GM23338 (cell line): ENCODE data around the gene TENM4. TPM values are rescaled to one million over a fixed set of nuclear protein-coding genes. Genes with fewer than 3 reads are reported as not detected.

Experiments used
- ATAC-seq: fragments of 200-7000 bp; cut with Tn5 transposase; 3 replicates; pipeline ENCODE4 v1.9.1; 2020
- DNase-seq: peaks from one replicate; pipeline ENCODE4 v3.0.0-alpha.2; 2015; ENCODE audit warnings: low spot score
- H2AFZ ChIP-seq: fragments of 200-600 bp; sonication (generic); 2 replicates; pipeline ENCODE4 v1.8.0; 2016; ENCODE audit warnings: antibody characterized with exemption, mild to moderate bottlenecking, moderate library complexity
- H3F3A ChIP-seq: fragments of 200-600 bp; sonication (generic); replicated peaks from 2 replicates; pipeline ENCODE4 v1.8.0; 2017; ENCODE audit warnings: antibody characterized with exemption, mixed run types, low read depth
- H3K27ac ChIP-seq: fragments of 200-600 bp; sonication (generic); 2 replicates; pipeline ENCODE4 v1.6.1; 2016; ENCODE audit warnings: low read depth
- H3K27me3 ChIP-seq: fragments of 200-600 bp; sonication (generic); 2 replicates; pipeline ENCODE4 v1.8.0; 2016; ENCODE audit warnings: mild to moderate bottlenecking, mixed run types, moderate library complexity; ENCODE audit not compliant: insufficient read depth
- H3K36me3 ChIP-seq: fragments of 200-600 bp; sonication (generic); 2 replicates; pipeline ENCODE4 v1.8.0; 2016; ENCODE audit warnings: mild to moderate bottlenecking; ENCODE audit not compliant: insufficient read depth
- H3K4me1 ChIP-seq: fragments of 200-600 bp; sonication (generic); 2 replicates; pipeline ENCODE4 v1.8.0; 2016; ENCODE audit warnings: mild to moderate bottlenecking, moderate library complexity; ENCODE audit not compliant: insufficient read depth
- H3K4me2 ChIP-seq: fragments of 200-600 bp; sonication (generic); 2 replicates; pipeline ENCODE4 v1.7.1; 2017; ENCODE audit warnings: mixed run types
- H3K4me3 ChIP-seq: fragments of 200-600 bp; sonication (generic); 2 replicates; pipeline ENCODE4 v1.6.1; 2016; ENCODE audit warnings: mixed run types
- H3K79me2 ChIP-seq: fragments of 200-600 bp; sonication (generic); replicated peaks from 2 replicates; pipeline ENCODE4 v1.8.0; 2017; ENCODE audit warnings: mild to moderate bottlenecking; ENCODE audit not compliant: insufficient read depth
- H3K9me2 ChIP-seq: fragments of 200-600 bp; sonication (generic); 2 replicates; pipeline ENCODE4 v1.8.0; 2017; ENCODE audit not compliant: insufficient read depth
- H4K20me1 ChIP-seq: fragments of 200-600 bp; sonication (generic); replicated peaks from 2 replicates; pipeline ENCODE4 v1.8.0; 2017; ENCODE audit warnings: mild to moderate bottlenecking; ENCODE audit not compliant: insufficient read depth
- H3K27ac Mint-ChIP-seq: 2 replicates; pipeline ENCODE4 v1.8.0; 2020; ENCODE audit warnings: inconsistent platforms, mild to moderate bottlenecking, moderate library complexity, mixed read lengths
- H3K27me3 Mint-ChIP-seq: 3 replicates; pipeline ENCODE4 v1.8.0; 2022; ENCODE audit warnings: low read depth, mild to moderate bottlenecking, moderate library complexity, mixed read lengths, inconsistent platforms; ENCODE audit not compliant: insufficient read depth, poor library complexity
- H3K36me3 Mint-ChIP-seq: 3 replicates; pipeline ENCODE4 v1.8.0; 2021; ENCODE audit warnings: low read depth, mild to moderate bottlenecking, inconsistent platforms, moderate library complexity, mixed read lengths
- H3K4me1 Mint-ChIP-seq: 3 replicates; pipeline ENCODE4 v1.8.0; 2020; ENCODE audit warnings: mild to moderate bottlenecking, inconsistent platforms, mixed read lengths
- H3K4me3 Mint-ChIP-seq: 3 replicates; pipeline ENCODE4 v1.8.0; 2021; ENCODE audit warnings: moderate library complexity, mild to moderate bottlenecking, inconsistent platforms, mixed read lengths
- H3K9me3 Mint-ChIP-seq: 3 replicates; pipeline ENCODE4 v1.8.0; 2020; ENCODE audit warnings: moderate library complexity, mild to moderate bottlenecking, inconsistent platforms, mixed read lengths
- CREB1 ChIP-seq: fragments of 250-450 bp; sonication (Bioruptor Pico); IDR thresholded peaks from 2 replicates; pipeline ENCODE4 v1.5.0; 2020; ENCODE audit warnings: low read depth, mild to moderate bottlenecking, moderate library complexity
- ETS1 ChIP-seq: IDR thresholded peaks from 2 replicates; pipeline ENCODE4 v1.6.1; 2016; ENCODE audit warnings: antibody characterized with exemption
- EZH2 ChIP-seq: fragments of 200-600 bp; sonication (generic); IDR thresholded peaks from one replicate; pipeline ENCODE4 v1.8.0; 2017; ENCODE audit warnings: antibody characterized with exemption, mild to moderate bottlenecking, low read depth; ENCODE audit not compliant: unreplicated experiment
- EZH2phosphoT487 ChIP-seq: fragments of 200-600 bp; sonication (generic); IDR thresholded peaks from one replicate; pipeline ENCODE4 v1.8.1; 2018; ENCODE audit warnings: antibody characterized with exemption; ENCODE audit not compliant: unreplicated experiment
- JUNB ChIP-seq: IDR thresholded peaks from one replicate; pipeline ENCODE4 v1.6.1; 2016; ENCODE audit warnings: antibody characterized with exemption; ENCODE audit not compliant: unreplicated experiment
- NANOG ChIP-seq: IDR thresholded peaks from 2 replicates; pipeline ENCODE4 v1.6.1; 2016; ENCODE audit warnings: antibody characterized with exemption, borderline replicate concordance
- POLR2AphosphoS5 ChIP-seq: IDR thresholded peaks from 2 replicates; pipeline ENCODE4 v1.6.1; 2016; ENCODE audit warnings: antibody characterized with exemption, low read depth
- REST ChIP-seq: IDR thresholded peaks from one replicate; pipeline ENCODE4 v1.6.1; 2018; ENCODE audit warnings: antibody characterized with exemption; ENCODE audit not compliant: unreplicated experiment
- ZNF114 ChIP-seq: fragments of 250-450 bp; sonication (Bioruptor Pico); IDR thresholded peaks from 2 replicates; pipeline ENCODE4 v1.5.0; 2020; ENCODE audit warnings: mild to moderate bottlenecking, moderate library complexity
- ZNF331 ChIP-seq: fragments of 250-450 bp; sonication (Bioruptor Pico); IDR thresholded peaks from 2 replicates; pipeline ENCODE4 v1.5.0; 2020; ENCODE audit warnings: low read depth, mild to moderate bottlenecking, moderate library complexity
- polyA plus RNA-seq: library from polyadenylated mRNA; unstranded; fragments of >200 nt; fragmentation: Nextera tagmentation; extraction: Ambion mirVana; gene quantifications from 2 replicates; pipeline ENCODE4 v1.2.1, GENCODE V29; 2016
- total RNA-seq: library from RNA; depleted of rRNA; stranded (reverse); fragments of >200 nt; shearing (Covaris generic); gene quantifications from 2 replicates; pipeline ENCODE4 v1.2.3, GENCODE V29; 2014
- TF ChIP-seq, protein P1 (sequence below), 2 experiments: fragments of 200-600 bp in 1 of 2; sonication (generic) in 1 of 2; conservative IDR thresholded peaks; 2 replicates each; pipeline versions ENCODE4 v1.5.1 to v1.6.1; 2016 to 2017; ENCODE audit warnings: antibody characterized with exemption in 2 of 2, low read depth in 2 of 2, mild to moderate bottlenecking in 2 of 2, moderate library complexity in 1 of 2

The TENM4 gene
- total and polyA plus RNA-seq, 2 experiments from 2014 or later = 7.3 TPM

GRCh38 chr11:78809931-78810541, 630.8 kb downstream of the TENM4 start:
- no peaks in the 10 kb centered on the region for H3K9me2 ChIP-seq
- DNase-seq (no peak), ATAC-seq (no peak)
- no peaks in the 10 kb centered on the region for H3K36me3 Mint-ChIP-seq
- H3K9me3 Mint-ChIP-seq = no peaks in the 10 kb centered on the region
- no peak overlapping the region for H2AFZ ChIP-seq
- H3K27ac Mint-ChIP-seq = no peak overlapping the region
- no peaks in the 10 kb centered on the region for H3K27me3 ChIP-seq
- no peaks in the 10 kb centered on the region for H3K36me3 ChIP-seq
- H3K4me3 ChIP-seq = no peak overlapping the region
- peaks cover 5% of the 10 kb centered on the region for H3K4me1 ChIP-seq
- no peaks in the 10 kb centered on the region for H3K79me2 ChIP-seq
- no peaks in the 10 kb centered on the region for H3F3A ChIP-seq
- peaks cover 32% of the 10 kb centered on the region for H3K4me1 Mint-ChIP-seq
- no peak overlapping the region for H3K4me2 ChIP-seq
- H3K4me3 Mint-ChIP-seq = no peak overlapping the region
- no peaks in the 10 kb centered on the region for H4K20me1 ChIP-seq
- peaks cover 12% of the 10 kb centered on the region for H3K27me3 Mint-ChIP-seq
- TF ChIP-seq ETS1 = no peak
- no peak for TF ChIP-seq ZNF331 (CRISPR knock-in tag)
- TF ChIP-seq, protein P1, sequence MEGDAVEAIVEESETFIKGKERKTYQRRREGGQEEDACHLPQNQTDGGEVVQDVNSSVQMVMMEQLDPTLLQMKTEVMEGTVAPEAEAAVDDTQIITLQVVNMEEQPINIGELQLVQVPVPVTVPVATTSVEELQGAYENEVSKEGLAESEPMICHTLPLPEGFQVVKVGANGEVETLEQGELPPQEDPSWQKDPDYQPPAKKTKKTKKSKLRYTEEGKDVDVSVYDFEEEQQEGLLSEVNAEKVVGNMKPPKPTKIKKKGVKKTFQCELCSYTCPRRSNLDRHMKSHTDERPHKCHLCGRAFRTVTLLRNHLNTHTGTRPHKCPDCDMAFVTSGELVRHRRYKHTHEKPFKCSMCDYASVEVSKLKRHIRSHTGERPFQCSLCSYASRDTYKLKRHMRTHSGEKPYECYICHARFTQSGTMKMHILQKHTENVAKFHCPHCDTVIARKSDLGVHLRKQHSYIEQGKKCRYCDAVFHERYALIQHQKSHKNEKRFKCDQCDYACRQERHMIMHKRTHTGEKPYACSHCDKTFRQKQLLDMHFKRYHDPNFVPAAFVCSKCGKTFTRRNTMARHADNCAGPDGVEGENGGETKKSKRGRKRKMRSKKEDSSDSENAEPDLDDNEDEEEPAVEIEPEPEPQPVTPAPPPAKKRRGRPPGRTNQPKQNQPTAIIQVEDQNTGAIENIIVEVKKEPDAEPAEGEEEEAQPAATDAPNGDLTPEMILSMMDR (conservative IDR thresholded peaks at IDR 0.05; ENCODE audit: low read depth in 2 of 2) = no peak
- no peak for TF ChIP-seq POLR2AphosphoS5
- no peak for TF ChIP-seq JUNB
- no peak for TF ChIP-seq EZH2
- no peak for TF ChIP-seq EZH2phosphoT487
- TF ChIP-seq NANOG = no peak
- H3K27ac ChIP-seq = no peak overlapping the region

DNA sequence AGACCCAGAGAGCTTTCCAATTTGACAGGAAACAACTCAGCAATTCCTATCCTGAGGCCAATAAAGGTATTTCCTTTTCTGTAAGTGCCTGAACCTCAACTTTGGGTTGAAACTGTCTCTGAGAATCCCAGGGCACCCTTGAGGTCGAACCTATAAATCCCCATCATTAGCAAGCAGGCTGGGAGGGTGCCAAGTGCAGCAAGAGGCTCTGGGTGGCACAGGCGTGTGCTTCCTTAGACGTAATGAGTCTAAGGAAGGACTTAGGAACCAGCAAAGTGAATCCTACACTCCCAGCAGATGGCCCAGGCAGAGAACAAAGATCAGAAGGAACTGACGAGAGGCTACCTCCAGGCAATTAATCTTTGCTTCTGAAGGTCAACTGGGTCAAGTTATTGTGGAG, 631.9 kb downstream of the TENM4 start:
- ATAC-seq = no peak
- TF ChIP-seq EZH2 (no peak), CREB1 (CRISPR knock-in tag) (no peak), ZNF331 (CRISPR knock-in tag) (no peak), NANOG (no peak), ETS1 (no peak), ZNF114 (no peak), REST (no peak), JUNB (no peak)
- TF ChIP-seq, protein P1 (conservative IDR thresholded peaks at IDR 0.05; ENCODE audit: low read depth in 2 of 2) = no peak

More for the DNA sequence above, 631.9 kb downstream of the TENM4 start:
- Histone ChIP-seq H3K4me1 (peaks cover 5% of the 10 kb centered on the region), H3K4me3 (no peak overlapping the region), H3F3A (no peaks in the 10 kb centered on the region), H3K79me2 (no peaks in the 10 kb centered on the region), H4K20me1 (no peaks in the 10 kb centered on the region), H2AFZ (no peak overlapping the region), H3K4me2 (no peak overlapping the region), H3K27ac (no peak overlapping the region), H3K9me2 (no peaks in the 10 kb centered on the region), H3K27me3 (no peaks in the 10 kb centered on the region), H3K36me3 (no peaks in the 10 kb centered on the region)
- peaks cover 9% of the 10 kb centered on the region for H3K27me3 Mint-ChIP-seq
- H3K4me3 Mint-ChIP-seq = no peak overlapping the region
- no peaks in the 10 kb centered on the region for H3K9me3 Mint-ChIP-seq
- no peaks in the 10 kb centered on the region for H3K36me3 Mint-ChIP-seq
- DNase-seq = no peak
- no peak overlapping the region for H3K27ac Mint-ChIP-seq
- peaks cover 28% of the 10 kb centered on the region for H3K4me1 Mint-ChIP-seq
